ENCODE measurements around the gene EXOSC1. TPM values are rescaled to one million over a fixed set of nuclear protein-coding genes. Genes with fewer than 3 reads are reported as not detected.
"Not testable (repeated sequence)": the region's sequence is repeated elsewhere in the genome, so short reads cannot be mapped to it uniquely, and the experiment has no call there.

EXOSC1 gene
- 46.9 and 51.4 TPM in 2 replicates for total RNA-seq (2014; rRNA removed; shearing (Covaris generic))

- H3K36me3 ChIP-seq, result peaks cover 7% of the 10 kb centered on the region
- no peaks in the 10 kb centered on the region for H3K27me3 ChIP-seq
- peak within 1 kb of the TSS; percentile 92 for H3K4me3 ChIP-seq
- no peaks in the 10 kb centered on the region for H3K4me1 ChIP-seq
- no peaks in the 10 kb centered on the region for H3K9me3 ChIP-seq (replicated peaks)
- H3K27ac ChIP-seq, result peak within 1 kb of the TSS; percentile 49
- peak; percentile 94 to 97 for DNase-seq
Measured at GRCh38 chr10:97445722-97446639, at the start of gene EXOSC1, which contains the start of gene ZDHHC16. TSS of gene EXOSC1 (minus strand) at chr10:97446006. CDS start at chr10:97445985, 21 bp downstream. TSS of gene ZDHHC16 (plus strand) at chr10:97446175. CDS start at chr10:97451676, 5,501 bp downstream.

GRCh38 chr10:97494863-97495506 is 49.2 kb upstream of the EXOSC1 start:
- no peak for DNase-seq
- no peak overlapping the region for H3K27ac ChIP-seq
- H3K27me3 ChIP-seq, result no peaks in the 10 kb centered on the region
- H3K36me3 ChIP-seq, result no peaks in the 10 kb centered on the region
- H3K4me1 ChIP-seq, result peaks cover under 1% of the 10 kb centered on the region
- no peaks in the 10 kb centered on the region for H3K9me3 ChIP-seq (replicated peaks)
- no peak overlapping the region for H3K4me3 ChIP-seq

- no peak for DNase-seq
- Histone ChIP-seq H3K27ac (no peak overlapping the region), H3K36me3 (no peaks in the 10 kb centered on the region), H3K4me3 (no peak overlapping the region), H3K27me3 (no peaks in the 10 kb centered on the region), H3K9me3 (replicated peaks) (no peaks in the 10 kb centered on the region), H3K4me1 (no peaks in the 10 kb centered on the region; the same call in 1 of the 2 replicates)
Measured at GRCh38 chr10:97494151-97494550, 48.3 kb upstream of the EXOSC1 start.

- H3K27me3 ChIP-seq, result no peaks in the 10 kb centered on the region
- peaks cover 8% of the 10 kb centered on the region for H3K36me3 ChIP-seq
- no peak overlapping the region for H3K27ac ChIP-seq
- no peaks in the 10 kb centered on the region for H3K9me3 ChIP-seq (replicated peaks)
- no peak for DNase-seq
- H3K4me3 ChIP-seq, result no peak overlapping the region
- H3K4me1 ChIP-seq, result no peaks in the 10 kb centered on the region
Measured at GRCh38 chr10:97490592-97490991, 44.8 kb upstream of the EXOSC1 start.

- H3K27ac ChIP-seq, result no peak overlapping the region
- no peaks in the 10 kb centered on the region for H3K27me3 ChIP-seq
- H3K4me1 ChIP-seq, result no peaks in the 10 kb centered on the region
- H3K9me3 ChIP-seq (replicated peaks), result no peaks in the 10 kb centered on the region
- H3K36me3 ChIP-seq, result peaks cover 34% of the 10 kb centered on the region
- H3K4me3 ChIP-seq, result no peak overlapping the region
- no peak for DNase-seq
Measured at GRCh38 chr10:97485647-97486281, 40.0 kb upstream of the EXOSC1 start.

GRCh38 chr10:97483921-97484320 is 38.1 kb upstream of the EXOSC1 start:
- Histone ChIP-seq H3K27ac (no peak overlapping the region), H3K4me1 (no peaks in the 10 kb centered on the region), H3K9me3 (replicated peaks) (no peaks in the 10 kb centered on the region), H3K36me3 (peaks cover 49% of the 10 kb centered on the region), H3K4me3 (no peak overlapping the region), H3K27me3 (no peaks in the 10 kb centered on the region)
- DNase-seq, result no peak

GRCh38 chr10:97483506-97483905 is 37.7 kb upstream of the EXOSC1 start:
- no peaks in the 10 kb centered on the region for H3K4me1 ChIP-seq
- H3K27ac ChIP-seq, result no peak overlapping the region
- DNase-seq, result peak; percentile 23 to 36

GRCh38 chr10:97482381-97482780 is 36.6 kb upstream of the EXOSC1 start:
- peaks cover 46% of the 10 kb centered on the region for H3K36me3 ChIP-seq

More at GRCh38 chr10:97483506-97483905, 37.7 kb upstream of the EXOSC1 start:
- no peaks in the 10 kb centered on the region for H3K9me3 ChIP-seq (replicated peaks)
- H3K27me3 ChIP-seq, result no peaks in the 10 kb centered on the region
- no peak overlapping the region for H3K4me3 ChIP-seq
- H3K36me3 ChIP-seq, result peaks cover 46% of the 10 kb centered on the region

GRCh38 chr10:97481071-97481470 is 35.3 kb upstream of the EXOSC1 start:
- no peak for DNase-seq
- Histone ChIP-seq H3K9me3 (replicated peaks) (no peaks in the 10 kb centered on the region), H3K36me3 (peaks cover 56% of the 10 kb centered on the region), H3K27ac (no peak overlapping the region), H3K27me3 (no peaks in the 10 kb centered on the region), H3K4me3 (no peak overlapping the region), H3K4me1 (no peaks in the 10 kb centered on the region)

More at GRCh38 chr10:97482381-97482780, 36.6 kb upstream of the EXOSC1 start:
- Histone ChIP-seq H3K4me3 (no peak overlapping the region), H3K27ac (no peak overlapping the region), H3K4me1 (no peaks in the 10 kb centered on the region), H3K9me3 (replicated peaks) (no peaks in the 10 kb centered on the region), H3K27me3 (no peaks in the 10 kb centered on the region)
- no peak for DNase-seq

GRCh38 chr10:97479939-97480338 is 34.1 kb upstream of the EXOSC1 start:
- DNase-seq, result peak; percentile 17 to 30
- Histone ChIP-seq H3K27me3 (no peaks in the 10 kb centered on the region), H3K36me3 (peaks cover 61% of the 10 kb centered on the region), H3K27ac (no peak overlapping the region), H3K4me1 (no peaks in the 10 kb centered on the region), H3K9me3 (replicated peaks) (no peaks in the 10 kb centered on the region), H3K4me3 (no peak overlapping the region)

- H3K27ac ChIP-seq; H3K4me1 ChIP-seq; H3K4me3 ChIP-seq; H3K27me3 ChIP-seq; H3K9me3 ChIP-seq (replicated peaks); DNase-seq: not testable (repeated sequence)
- peaks cover 63% of the 10 kb centered on the region for H3K36me3 ChIP-seq
Measured at GRCh38 chr10:97479410-97479809, 33.6 kb upstream of the EXOSC1 start.

GRCh38 chr10:97475936-97476594 is 30.3 kb upstream of the EXOSC1 start:
- H3K4me1 ChIP-seq, result no peaks in the 10 kb centered on the region
- H3K27ac ChIP-seq, result no peak overlapping the region
- H3K27me3 ChIP-seq, result no peaks in the 10 kb centered on the region
- H3K36me3 ChIP-seq, result peaks cover 62% of the 10 kb centered on the region
- no peak overlapping the region for H3K4me3 ChIP-seq
- DNase-seq, result no peak
- H3K9me3 ChIP-seq (replicated peaks), result no peaks in the 10 kb centered on the region

GRCh38 chr10:97474918-97475317 is 29.1 kb upstream of the EXOSC1 start:
- no peak for DNase-seq
- no peak overlapping the region for H3K27ac ChIP-seq
- H3K4me3 ChIP-seq, result no peak overlapping the region
- peaks cover 61% of the 10 kb centered on the region for H3K36me3 ChIP-seq
- no peaks in the 10 kb centered on the region for H3K4me1 ChIP-seq
- H3K9me3 ChIP-seq (replicated peaks), result no peaks in the 10 kb centered on the region
- H3K27me3 ChIP-seq, result no peaks in the 10 kb centered on the region

GRCh38 chr10:97468781-97469180 is 23.0 kb upstream of the EXOSC1 start:
- not testable (repeated sequence) for H3K4me1 ChIP-seq; H3K27me3 ChIP-seq; DNase-seq; H3K9me3 ChIP-seq (replicated peaks); H3K4me3 ChIP-seq; H3K27ac ChIP-seq
- peaks cover 64% of the 10 kb centered on the region for H3K36me3 ChIP-seq
